MCF 10A (cell line): ENCODE results near the gene RALA. TPM values are rescaled to one million over a fixed set of nuclear protein-coding genes. Genes with fewer than 3 reads are reported as not detected.

Source experiments
- BruUV-seq: library from RNA; stranded (reverse); fragments of 400-500 nt; replicated peaks from 2 replicates; lab custom pipeline; 2021; lab: Mats Ljungman, UMichigan
- CTCF ChIA-PET: fragments of 300-600 bp; sonication (Branson Sonifier 250); formaldehyde crosslinking; extraction: SDS; loops from one replicate; lab custom pipeline; 2021; ENCODE audit warnings: antibody characterized with exemption, inconsistent platforms; lab: Yijun Ruan, JAX
- POLR2A ChIA-PET: fragments of 300-600, 350-650 bp; sonication (Branson Sonifier 250); formaldehyde crosslinking; extraction: SDS; loops from one replicate; lab custom pipeline; 2020; ENCODE audit warnings: antibody characterized with exemption, inconsistent platforms; lab: Yijun Ruan, JAX
- DNase-seq: peaks from one replicate; pipeline ENCODE4 v3.0.0-alpha.2; 2018; ENCODE audit not compliant: unreplicated experiment
- H3K27ac Mint-ChIP-seq: one replicate; pipeline ENCODE4 v1.8.0; 2022; ENCODE audit warnings: mild to moderate bottlenecking, low read depth, mixed read lengths; ENCODE audit not compliant: unreplicated experiment
- H3K27me3 Mint-ChIP-seq: one replicate; pipeline ENCODE4 v1.8.0; 2022; ENCODE audit warnings: mixed read lengths; ENCODE audit not compliant: insufficient read depth, unreplicated experiment
- H3K36me3 Mint-ChIP-seq: one replicate; pipeline ENCODE4 v1.8.0; 2022; ENCODE audit warnings: mild to moderate bottlenecking, moderate library complexity, mixed read lengths; ENCODE audit not compliant: insufficient read depth, unreplicated experiment
- H3K4me1 Mint-ChIP-seq: one replicate; pipeline ENCODE4 v1.8.0; 2022; ENCODE audit warnings: mixed read lengths; ENCODE audit not compliant: insufficient read depth, unreplicated experiment
- H3K4me3 Mint-ChIP-seq: one replicate; pipeline ENCODE4 v1.8.0; 2022; ENCODE audit warnings: mild to moderate bottlenecking, moderate library complexity, mixed read lengths; ENCODE audit not compliant: unreplicated experiment
- H3K9me3 Mint-ChIP-seq: one replicate; pipeline ENCODE4 v1.8.0; 2022; ENCODE audit warnings: mixed read lengths; ENCODE audit not compliant: unreplicated experiment
- CTCF ChIP-seq: fragments of 200-600 bp; IDR thresholded peaks from one replicate; pipeline ENCODE4 v1.8.0; 2022; ENCODE audit warnings: antibody characterized with exemption, mild to moderate bottlenecking; ENCODE audit not compliant: unreplicated experiment
- intact Hi-C: fragments of 100-400 bp; cut with micrococcal nuclease; formaldehyde crosslinking; loops from 2 replicates; pipeline ENCODE4 v1.14.1; 2022
- total RNA-seq: library from RNA; stranded (reverse); gene quantifications from 2 replicates; pipeline ENCODE4 v1.2.3, GENCODE V29; 2022

Gene RALA
- total RNA-seq, 1 experiment from 2014 or later, result 34.1 TPM

- Mint-ChIP-seq H3K36me3 (no peaks in the 10 kb centered on the region), H3K27me3 (no peaks in the 10 kb centered on the region), H3K27ac (no peak overlapping the region), H3K4me3 (no peak overlapping the region), H3K9me3 (no peaks in the 10 kb centered on the region), H3K4me1 (peaks cover 19% of the 10 kb centered on the region)
- ChIA-PET POLR2A (interaction anchor here (0.6 to 1.2 kb wide), 2 partner anchors 8 to 62 kb away, joined by 3 read pairs; no protein-coding TSS in a partner anchor), CTCF (interaction anchor here (0.6 to 3.6 kb wide), 4 partner anchors 36 to 130 kb away, joined by 3 to 14 read pairs (median 3); no protein-coding TSS in a partner anchor)
- no peak for DNase-seq
- intact Hi-C loops, result no loop called here
- no TSS peak for BruUV-seq
- TF ChIP-seq CTCF, result no peak
Measured at GRCh38 chr7:39616138-39616537, 7.2 kb upstream of the RALA start.

GRCh38 chr7:39617005-39617404, 6.4 kb upstream of the RALA start:
- H3K4me1 Mint-ChIP-seq, result peaks cover 22% of the 10 kb centered on the region
- no peak overlapping the region for H3K27ac Mint-ChIP-seq
- TF ChIP-seq CTCF, result no peak
- intact Hi-C loops, result no loop called here
- ChIA-PET POLR2A (interaction anchor here (1.2 kb wide), 1 partner anchor 8 kb away, joined by 3 read pairs; no protein-coding TSS in a partner anchor), CTCF (interaction anchor here (0.5 to 1.1 kb wide), 2 partner anchors 39 to 66 kb away, joined by 3 read pairs; no protein-coding TSS in a partner anchor)
- H3K9me3 Mint-ChIP-seq, result no peaks in the 10 kb centered on the region
- peaks cover 5% of the 10 kb centered on the region for H3K36me3 Mint-ChIP-seq
- no peak for DNase-seq
- BruUV-seq, result no TSS peak
- H3K4me3 Mint-ChIP-seq, result no peak overlapping the region
- H3K27me3 Mint-ChIP-seq, result no peaks in the 10 kb centered on the region

- H3K27me3 Mint-ChIP-seq, result no peaks in the 10 kb centered on the region
- no peaks in the 10 kb centered on the region for H3K9me3 Mint-ChIP-seq
- DNase-seq, result no peak
- intact Hi-C loops, result no loop called here
- no peak overlapping the region for H3K4me3 Mint-ChIP-seq
- H3K36me3 Mint-ChIP-seq, result peaks cover 12% of the 10 kb centered on the region
- no peak overlapping the region for H3K27ac Mint-ChIP-seq
- no peak for TF ChIP-seq CTCF
- ChIA-PET POLR2A (interaction anchor here (0.6 kb wide), 1 partner anchor 118 kb away, joined by 3 read pairs; no protein-coding TSS in a partner anchor), CTCF (interaction anchor here (0.8 to 1.0 kb wide), 2 partner anchors 128 to 433 kb away, joined by 3 read pairs; no protein-coding TSS in a partner anchor)
- no TSS peak for BruUV-seq
- H3K4me1 Mint-ChIP-seq, result peaks cover 23% of the 10 kb centered on the region
Measured at GRCh38 chr7:39618868-39619267, 4.5 kb upstream of the RALA start.

- Mint-ChIP-seq H3K27ac (no peak overlapping the region), H3K36me3 (peaks cover 12% of the 10 kb centered on the region), H3K4me1 (peaks cover 38% of the 10 kb centered on the region), H3K27me3 (no peaks in the 10 kb centered on the region), H3K4me3 (no peak overlapping the region), H3K9me3 (no peaks in the 10 kb centered on the region)
- DNase-seq, result no peak
- ChIA-PET POLR2A (interaction anchor here (0.8 to 1.3 kb wide), 2 partner anchors 38 to 40 kb away, joined by 3 read pairs; no protein-coding TSS in a partner anchor), CTCF (interaction anchor here (1.2 to 2.8 kb wide), 5 partner anchors 39 to 276 kb away, joined by 3 to 9 read pairs (median 7); no protein-coding TSS in a partner anchor)
- intact Hi-C loops, result loop anchor here (5.0 kb wide), 2 partner anchors 82 to 112 kb away; no protein-coding TSS in a partner anchor
- TF ChIP-seq CTCF, result no peak
- no TSS peak for BruUV-seq
Measured at GRCh38 chr7:39620486-39620885, 2.9 kb upstream of the RALA start.
